Mammary epithelial cell (primary cell): ENCODE results near the gene PXYLP1.

ENCODE experiments used
- CTCF ChIP-seq, 2 donors: IDR thresholded peaks in 1 of 2; conservative IDR thresholded peaks in 1 of 2; 2 replicates each; pipeline ENCODE4 v1.5.1; 2011 to 2012; ENCODE audit warnings: inconsistent platforms in 2 of 2, low read length in 2 of 2, mild to moderate bottlenecking in 2 of 2, control low read depth in 1 of 2, low read depth in 1 of 2; ENCODE audit not compliant: insufficient read depth in 1 of 2; ENCODE audit errors: extremely low read depth in 1 of 2
- EZH2 ChIP-seq: IDR thresholded peaks from 2 replicates; pipeline ENCODE4 v1.6.1; 2012; ENCODE audit warnings: low read length, inconsistent platforms, borderline replicate concordance

GRCh38 chr3:141250342-141250741 lies 18.7 kb downstream of the PXYLP1 start:
- TF ChIP-seq CTCF (conservative IDR thresholded peaks at IDR 0.05 in 1 of 2, IDR thresholded peaks at IDR 0.05 in 1 of 2; ENCODE audit: extremely low read depth in 1 of 2, insufficient read depth in 1 of 2, low read depth in 1 of 2, low read length in 2 of 2): no peak
- TF ChIP-seq EZH2: no peak
